Right lobe of liver (tissue), 4 donors: ENCODE data around the gene PROCA1.

ENCODE experiments used
- POLR2A ChIP-seq: fragments of 450-650 bp; IDR thresholded peaks from one replicate; pipeline ENCODE4 v1.6.1; 2017; ENCODE audit warnings: antibody characterized with exemption, mild to moderate bottlenecking
- TF ChIP-seq, protein P1 (sequence below), 4 donors: fragments of 200-600 bp in 3 of 4; fragments of 450-650 bp in 1 of 4; IDR thresholded peaks; one replicate each; pipeline versions ENCODE4 v1.5.1 to v1.8.0; 2016 to 2022; ENCODE audit warnings: antibody characterized with exemption in 4 of 4, mild to moderate bottlenecking in 2 of 4
- donor health status: DM: no; HTN: no; CAD: no.
- donor health status: DM: no; HTN: no; CAD: no.
- donor health status: DM: no; HTN: yes; CAD: no.

DNA sequence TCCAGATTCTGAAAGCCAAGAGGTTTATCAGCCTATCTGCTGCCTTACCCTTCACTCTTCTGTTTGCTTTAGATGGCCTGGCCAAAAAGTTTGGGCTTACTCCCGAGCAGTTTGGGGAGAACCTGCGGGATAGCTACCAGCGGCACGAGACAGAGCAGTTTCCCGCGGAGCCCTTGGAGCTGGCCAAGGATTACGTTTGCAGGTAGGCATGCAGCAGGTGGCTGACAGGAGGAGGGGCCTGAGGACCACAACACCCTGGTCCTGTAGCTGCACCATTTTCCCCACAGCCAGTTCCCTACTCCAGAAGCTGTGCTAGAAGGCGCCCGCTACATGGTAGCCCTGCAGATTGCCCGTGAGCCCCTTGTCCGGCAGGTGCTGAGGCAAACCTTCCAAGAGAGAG lies 29.0 kb downstream of the PROCA1 start:
- no peak for TF ChIP-seq POLR2A
- TF ChIP-seq, protein P1, sequence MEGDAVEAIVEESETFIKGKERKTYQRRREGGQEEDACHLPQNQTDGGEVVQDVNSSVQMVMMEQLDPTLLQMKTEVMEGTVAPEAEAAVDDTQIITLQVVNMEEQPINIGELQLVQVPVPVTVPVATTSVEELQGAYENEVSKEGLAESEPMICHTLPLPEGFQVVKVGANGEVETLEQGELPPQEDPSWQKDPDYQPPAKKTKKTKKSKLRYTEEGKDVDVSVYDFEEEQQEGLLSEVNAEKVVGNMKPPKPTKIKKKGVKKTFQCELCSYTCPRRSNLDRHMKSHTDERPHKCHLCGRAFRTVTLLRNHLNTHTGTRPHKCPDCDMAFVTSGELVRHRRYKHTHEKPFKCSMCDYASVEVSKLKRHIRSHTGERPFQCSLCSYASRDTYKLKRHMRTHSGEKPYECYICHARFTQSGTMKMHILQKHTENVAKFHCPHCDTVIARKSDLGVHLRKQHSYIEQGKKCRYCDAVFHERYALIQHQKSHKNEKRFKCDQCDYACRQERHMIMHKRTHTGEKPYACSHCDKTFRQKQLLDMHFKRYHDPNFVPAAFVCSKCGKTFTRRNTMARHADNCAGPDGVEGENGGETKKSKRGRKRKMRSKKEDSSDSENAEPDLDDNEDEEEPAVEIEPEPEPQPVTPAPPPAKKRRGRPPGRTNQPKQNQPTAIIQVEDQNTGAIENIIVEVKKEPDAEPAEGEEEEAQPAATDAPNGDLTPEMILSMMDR (IDR thresholded peaks at IDR 0.05): no peak
